T follicular helper cell (primary cell): ENCODE data around the gene ANKMY1.
"Not testable (repeated sequence)": the region's sequence is repeated elsewhere in the genome, so short reads cannot be mapped to it uniquely, and the experiment has no call there.

Experiments
- DNase-seq: peaks from one replicate; pipeline ENCODE4 v3.0.0-alpha.2; 2020; ENCODE audit warnings: low read depth

The ANKMY1 gene

DNA sequence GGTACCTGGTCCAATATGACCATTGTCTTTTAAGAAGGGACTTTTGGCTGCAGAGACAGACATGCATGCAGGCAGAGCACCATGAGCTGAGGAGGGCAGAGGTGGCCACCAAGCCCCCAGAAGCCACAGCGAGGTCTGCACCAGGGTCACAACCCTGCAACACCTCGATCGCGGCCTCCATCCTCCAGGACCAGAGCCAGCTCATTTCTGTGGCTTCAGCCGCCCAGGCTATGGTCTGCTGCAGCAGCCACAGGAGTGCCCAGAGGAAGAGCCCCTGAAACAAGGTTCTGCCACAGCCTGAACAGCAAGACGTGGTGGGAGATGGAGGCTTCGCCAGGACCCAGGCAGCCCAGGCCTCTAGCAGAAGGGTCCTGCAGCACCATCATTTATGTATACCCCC is 53.9 kb downstream of the ANKMY1 start:
- DNase-seq, result no peak

DNA sequence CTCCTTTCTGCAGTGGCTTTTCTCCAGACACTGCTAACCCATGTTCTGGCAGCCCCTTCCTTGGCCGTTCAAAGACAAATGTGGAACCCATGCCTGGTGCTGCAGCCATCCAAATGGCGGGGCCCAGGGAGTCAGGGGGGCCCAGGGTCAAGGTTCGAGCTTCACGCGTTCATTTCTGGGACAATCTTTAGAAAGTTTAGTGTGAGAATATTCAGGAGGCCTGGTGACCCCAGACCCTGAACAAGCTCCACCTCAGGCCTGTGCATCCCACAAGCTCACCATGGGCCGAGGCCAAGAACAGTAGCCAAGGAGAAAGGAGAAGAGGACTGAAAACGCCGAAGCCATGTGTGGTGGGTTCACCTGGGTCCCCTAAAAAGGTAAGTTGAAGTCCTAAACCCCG is 54.4 kb downstream of the ANKMY1 start:
- no peak for DNase-seq

DNA sequence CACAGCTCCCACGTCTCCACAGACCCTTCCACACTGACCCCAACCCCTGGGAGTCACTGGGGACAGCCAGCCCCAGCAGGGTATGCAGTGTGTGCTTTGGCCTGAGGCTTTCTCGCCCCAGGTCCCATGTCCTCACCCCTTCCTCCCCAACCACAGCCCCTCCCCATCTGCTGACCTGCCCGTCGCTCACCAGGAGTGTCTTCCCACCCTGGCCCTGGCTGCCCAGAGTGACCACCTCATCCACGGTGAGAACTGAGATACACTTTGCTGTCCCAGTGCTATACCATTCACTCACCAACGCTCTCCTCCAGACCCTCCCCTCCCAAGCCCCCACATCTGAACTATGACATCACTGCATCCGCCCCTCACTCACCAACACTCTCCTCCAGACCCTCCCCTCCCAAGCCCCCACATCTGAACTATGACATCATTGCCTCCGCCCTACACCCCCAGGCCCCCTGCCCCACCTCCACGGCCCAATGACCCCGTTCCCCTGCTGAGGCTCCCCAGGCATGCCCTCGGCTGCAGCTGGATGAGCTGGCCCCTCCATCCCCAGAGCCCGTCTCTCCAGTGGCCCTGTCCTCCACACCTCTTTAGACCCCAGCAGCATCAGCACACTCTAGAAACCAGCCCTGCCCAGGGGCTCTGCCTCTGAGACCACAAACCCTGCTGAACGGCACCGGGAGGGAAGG is 55.2 kb downstream of the ANKMY1 start:
- DNase-seq, result no peak

DNA sequence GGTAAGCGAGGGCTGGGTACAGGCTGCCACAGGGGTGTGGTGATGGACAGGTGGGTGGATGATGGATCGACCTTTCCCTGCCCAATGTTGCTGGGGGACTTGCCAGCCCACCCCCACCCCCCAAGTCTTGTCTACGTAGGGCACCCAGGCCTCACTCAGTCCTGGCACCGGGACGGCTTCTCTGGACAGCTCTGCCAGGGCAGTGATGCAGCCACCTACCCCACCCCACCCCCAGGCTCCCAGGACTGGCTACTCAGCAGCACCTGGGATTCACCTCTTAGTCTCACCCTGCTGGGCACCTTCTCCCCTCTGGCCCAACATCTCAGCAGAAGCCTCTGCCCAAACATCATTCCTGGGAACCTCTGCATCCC is 55.7 kb downstream of the ANKMY1 start:
- no peak for DNase-seq

DNA sequence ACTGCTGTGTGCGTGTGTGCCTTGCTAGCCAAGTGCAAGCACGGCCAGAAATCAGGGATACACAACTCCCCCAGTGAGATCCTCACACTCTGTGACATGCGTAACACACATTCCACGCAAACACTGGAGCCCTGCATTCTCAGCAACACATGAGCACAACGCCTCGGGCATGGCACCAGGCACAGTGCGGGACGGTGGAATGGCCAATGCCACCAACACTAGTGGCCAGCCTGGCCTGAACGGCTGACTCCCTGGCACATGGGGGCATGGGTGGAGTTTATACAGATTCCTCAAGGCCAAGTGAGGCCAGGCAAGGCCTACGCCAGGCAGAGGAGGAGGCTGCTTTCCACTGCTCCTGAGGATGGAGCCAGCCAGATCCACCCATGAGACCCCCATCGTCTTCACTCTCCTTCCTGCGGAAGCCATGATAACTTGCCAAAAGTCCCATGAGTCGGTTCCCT is 56.2 kb downstream of the ANKMY1 start:
- no peak for DNase-seq

DNA sequence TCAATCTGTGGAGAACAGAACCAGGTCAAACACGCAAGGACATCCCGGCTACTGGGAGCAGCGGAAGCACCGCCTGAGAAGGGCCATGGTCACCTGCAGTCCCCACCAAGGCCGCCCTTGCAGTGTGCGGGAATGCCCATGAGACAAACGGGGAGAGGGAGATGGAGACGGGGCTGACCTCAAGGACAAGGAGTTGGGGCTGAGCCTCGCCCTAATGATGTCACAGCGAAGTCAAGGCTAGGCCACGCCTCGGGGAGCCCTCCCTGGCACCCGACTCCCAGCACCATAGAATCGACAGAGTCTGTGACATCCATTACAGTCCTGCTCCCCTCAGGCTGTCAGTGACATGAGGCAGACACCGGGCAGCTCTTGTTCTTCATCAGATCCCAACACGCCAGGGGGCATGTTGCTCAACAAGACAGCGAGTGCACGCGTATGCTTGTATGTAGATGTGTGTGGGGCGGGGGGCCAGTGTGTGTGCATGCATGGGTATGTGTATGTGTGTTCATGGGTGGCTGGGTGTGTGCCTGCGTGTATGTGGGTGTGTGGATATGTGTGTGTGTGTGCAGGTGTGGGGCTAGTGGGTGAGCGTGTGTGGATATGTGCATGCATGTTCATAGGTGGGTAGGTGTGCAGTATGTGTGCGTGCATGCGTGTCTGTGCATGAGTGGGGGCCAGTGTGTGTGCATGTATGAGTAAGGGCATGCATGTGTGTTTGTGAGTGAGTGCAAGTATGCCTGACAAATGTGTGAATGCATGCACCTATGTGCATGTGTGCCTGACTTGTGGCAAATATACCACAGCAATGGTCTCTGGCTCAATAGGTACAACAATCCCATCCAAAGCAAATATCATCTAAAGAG is 57.0 kb downstream of the ANKMY1 start:
- DNase-seq, result no peak

DNA sequence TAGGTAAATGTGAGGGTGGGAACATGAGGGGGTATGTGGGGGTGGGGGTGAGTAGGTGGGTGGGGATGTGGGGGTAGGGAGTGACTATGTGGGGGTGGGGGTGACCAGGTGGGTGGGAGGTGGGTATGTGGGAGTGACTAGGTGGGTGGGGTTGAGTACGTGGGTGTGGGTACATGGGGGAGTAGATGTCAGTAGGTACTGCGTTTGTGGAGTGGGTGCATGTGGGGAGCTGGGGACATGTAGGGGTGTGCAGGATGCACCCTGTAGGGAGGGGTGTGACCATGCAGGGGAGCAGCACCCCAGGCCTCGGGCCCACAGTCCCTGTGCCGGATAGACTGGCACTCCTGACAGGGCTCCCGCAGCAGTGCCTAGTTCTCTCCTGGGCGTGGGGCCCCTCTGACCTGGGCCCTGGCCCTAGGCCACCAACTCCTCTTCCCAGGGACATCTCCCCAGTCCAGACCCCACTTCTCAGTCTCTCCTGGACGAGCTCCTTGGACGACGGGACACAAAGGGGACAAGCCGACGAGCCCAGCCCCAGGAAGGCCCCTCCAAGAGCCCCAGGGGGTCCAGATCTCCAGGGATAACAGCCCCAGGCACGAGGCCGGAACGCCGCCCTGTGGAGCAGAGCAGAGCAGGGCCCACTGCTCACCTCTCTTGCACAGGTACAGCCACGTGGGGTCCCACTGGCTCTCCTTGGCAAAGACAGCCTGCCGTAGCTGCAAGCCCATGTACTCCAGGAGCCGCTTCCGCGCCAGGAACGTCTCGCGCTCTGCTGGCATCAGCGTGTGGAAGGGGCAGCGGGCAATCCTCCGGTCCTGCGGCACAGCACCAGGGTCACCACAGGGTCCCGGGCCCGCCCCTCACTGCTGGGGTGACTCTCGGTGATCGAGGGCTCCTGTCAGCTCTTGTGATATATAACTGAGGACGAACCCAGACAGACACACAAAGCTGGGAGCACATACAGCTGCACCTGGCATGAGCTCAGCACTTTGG is 58.2 kb downstream of the ANKMY1 start:
- no peak for DNase-seq

DNA sequence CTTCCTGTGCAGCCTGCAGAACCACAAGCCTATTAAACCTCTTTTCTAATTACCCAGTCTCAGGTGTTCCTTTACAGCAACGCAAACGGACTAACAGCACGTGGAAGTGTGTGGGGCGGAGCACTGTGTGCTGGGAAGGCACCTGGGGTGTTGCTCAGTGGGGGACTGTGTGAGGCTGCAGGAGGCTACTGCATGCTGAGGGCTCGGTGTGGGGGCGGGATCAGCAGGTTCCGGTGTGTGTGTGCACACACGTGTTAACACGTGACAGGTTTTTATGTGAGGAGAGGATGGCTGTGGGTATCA is 58.9 kb downstream of the ANKMY1 start:
- no peak for DNase-seq

DNA sequence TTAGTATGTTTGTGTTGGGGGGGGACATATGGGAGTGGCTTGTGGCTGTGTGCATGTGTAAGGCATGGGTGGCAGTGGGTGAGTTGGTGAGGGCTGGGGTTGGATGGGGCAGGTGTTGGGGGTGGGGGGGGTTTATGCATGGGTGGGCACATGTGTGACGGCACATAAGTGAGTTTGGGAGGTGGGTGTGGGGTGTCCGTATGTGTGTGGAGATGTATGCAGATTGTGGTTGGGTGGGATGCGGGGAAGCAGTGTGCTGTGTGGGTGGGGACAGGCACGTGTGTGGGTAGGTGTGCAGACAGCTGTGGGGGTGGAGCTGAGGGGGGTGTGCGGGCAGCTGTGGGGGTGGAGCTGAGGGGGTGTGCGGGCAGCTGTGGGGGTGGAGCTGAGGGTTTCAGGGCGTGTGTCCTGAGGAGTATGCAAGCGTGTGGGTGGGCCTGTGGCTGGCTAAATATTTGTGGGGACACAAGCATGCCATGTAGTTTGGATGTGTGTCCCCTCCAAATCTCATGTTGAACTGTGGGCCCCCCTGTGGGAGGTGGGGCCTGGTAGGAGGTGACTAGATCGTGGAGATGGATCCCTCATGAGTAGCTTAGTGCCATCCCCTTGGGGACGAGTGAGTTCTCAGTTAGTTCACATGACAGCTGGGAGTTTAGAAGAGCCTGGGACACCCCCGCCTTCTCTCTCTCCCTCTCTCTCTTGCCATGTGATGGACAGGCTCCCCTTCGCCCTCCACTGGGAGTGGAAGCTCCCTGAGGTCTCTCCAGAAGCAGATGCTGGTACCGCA is 59.4 kb downstream of the ANKMY1 start:
- DNase-seq, result no peak

DNA sequence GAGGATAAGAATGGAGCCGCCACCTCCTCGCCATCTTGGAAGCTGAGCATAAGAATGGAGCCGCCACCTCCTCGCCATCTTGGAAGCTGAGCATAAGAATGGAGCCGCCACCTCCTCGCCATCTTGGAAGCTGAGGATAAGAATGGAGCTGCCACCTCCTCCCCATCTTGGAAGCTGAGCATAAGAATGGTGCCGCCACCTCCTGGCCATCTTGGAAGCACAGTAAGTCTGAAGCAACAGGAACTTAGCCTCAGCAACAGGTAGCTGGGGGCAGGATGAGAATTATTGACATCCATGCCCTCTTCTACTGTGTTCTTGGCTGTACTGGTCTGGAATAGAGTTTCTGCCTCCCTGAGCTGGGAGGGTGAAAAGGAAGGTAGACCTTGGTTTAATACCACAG is 60.7 kb downstream of the ANKMY1 start:
- not testable (repeated sequence) for DNase-seq

DNA sequence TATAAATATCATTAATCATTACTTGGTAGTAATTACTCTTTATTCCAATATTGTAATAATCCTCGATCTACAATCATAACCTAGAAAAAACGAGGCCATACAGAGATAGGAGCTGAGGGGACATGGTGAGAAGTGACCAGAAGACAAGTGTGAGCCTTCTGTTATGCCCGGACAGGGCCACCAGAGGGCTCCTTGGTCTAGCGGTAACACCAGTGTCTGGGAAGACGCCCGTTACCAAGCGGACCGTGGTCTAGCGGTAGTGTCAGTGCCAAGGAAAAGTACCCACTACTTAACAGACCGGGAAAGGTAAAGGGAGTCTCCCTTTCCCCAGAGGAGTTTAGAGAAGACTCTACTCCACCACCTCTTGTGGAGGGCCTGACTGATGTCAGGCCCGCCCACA is 62.8 kb downstream of the ANKMY1 start:
- not testable (repeated sequence) for DNase-seq

DNA sequence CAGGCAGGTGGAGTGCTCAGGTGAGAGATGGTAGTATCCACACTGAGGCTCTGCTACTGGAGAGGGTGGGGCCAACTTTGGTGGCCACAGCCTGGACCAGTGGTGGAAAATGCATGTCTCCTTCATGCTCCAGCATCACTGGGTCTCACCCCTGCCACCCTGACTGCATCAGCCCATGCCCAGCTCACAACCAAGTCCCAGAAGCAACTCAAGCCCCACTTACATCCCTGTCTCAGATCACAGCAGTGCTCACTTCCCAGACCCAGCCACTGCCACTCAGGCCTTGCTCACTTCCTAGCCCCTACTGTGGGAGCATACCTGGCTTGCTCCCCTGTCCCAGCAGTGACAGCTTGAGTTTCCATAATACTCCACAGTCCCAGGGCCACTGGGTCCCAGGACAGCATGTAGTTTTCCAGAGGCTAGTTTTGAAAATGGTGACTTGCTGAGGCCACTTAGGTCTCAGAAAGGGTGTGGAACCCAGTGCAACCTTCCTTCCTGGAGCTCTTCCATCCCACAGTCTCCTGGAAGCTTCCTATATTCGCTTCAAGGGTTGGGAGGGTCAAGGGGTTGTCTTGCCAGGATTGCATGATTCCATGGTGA is 63.5 kb downstream of the ANKMY1 start:
- DNase-seq, result no peak

DNA sequence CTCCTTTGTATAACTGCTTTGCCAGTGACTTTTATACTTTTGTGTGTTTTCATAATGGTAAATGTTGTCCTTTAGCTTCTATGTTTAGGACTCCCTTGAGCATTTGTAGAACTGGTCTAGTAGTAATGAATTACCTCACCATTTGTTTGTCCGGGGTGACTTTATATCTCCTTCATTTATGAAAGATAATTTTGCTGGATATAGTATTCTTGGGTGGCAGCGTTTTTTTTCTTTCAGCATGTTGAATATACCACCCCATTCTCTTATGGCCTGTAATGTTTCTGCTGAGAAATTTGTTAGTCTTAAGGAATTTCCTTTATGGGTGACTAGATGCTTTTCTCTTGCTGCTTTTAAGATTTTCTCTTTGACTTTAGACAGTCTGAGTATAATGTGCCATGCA is 66.3 kb downstream of the ANKMY1 start:
- DNase-seq, result no peak

DNA sequence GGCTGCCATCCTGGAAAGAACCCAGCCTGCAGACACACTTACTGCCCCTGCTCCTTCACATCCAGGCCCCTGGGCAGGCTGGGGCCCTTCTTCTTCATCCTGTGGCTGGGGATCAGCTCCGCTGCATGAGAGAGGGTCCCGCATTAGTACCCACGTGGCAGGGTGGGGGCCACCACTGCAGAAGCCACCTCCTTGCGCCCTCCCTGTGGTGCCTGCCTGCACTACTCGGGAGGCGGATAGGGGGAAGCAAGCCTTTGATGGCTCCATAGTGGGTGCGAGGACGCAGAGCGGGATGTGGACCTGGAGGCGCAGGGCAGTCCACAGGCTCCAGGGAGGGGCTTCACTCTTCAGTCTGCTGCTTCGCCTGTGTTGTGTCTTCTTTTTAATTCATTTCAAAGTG is 75.6 kb downstream of the ANKMY1 start:
- DNase-seq, result no peak

DNA sequence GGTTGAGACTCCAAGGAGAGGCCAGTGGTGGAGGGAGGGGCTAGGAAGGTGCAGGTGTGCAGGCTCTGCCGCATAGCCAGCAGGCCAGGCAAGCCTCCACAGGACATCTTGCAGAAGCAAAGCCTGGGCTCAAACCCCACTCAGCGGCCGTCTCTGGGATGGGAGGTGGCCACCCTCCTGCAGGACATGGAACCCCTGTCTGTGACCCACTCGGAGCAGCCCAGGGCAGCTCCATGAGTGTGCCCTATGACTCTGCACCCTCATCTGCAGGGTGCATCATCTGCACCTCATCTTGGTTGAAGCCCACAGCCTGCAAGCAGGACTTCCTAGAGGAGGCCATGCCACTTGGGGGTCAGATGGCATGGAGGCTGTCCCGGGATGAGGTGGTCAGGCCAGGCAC is 76.1 kb downstream of the ANKMY1 start:
- no peak for DNase-seq

DNA sequence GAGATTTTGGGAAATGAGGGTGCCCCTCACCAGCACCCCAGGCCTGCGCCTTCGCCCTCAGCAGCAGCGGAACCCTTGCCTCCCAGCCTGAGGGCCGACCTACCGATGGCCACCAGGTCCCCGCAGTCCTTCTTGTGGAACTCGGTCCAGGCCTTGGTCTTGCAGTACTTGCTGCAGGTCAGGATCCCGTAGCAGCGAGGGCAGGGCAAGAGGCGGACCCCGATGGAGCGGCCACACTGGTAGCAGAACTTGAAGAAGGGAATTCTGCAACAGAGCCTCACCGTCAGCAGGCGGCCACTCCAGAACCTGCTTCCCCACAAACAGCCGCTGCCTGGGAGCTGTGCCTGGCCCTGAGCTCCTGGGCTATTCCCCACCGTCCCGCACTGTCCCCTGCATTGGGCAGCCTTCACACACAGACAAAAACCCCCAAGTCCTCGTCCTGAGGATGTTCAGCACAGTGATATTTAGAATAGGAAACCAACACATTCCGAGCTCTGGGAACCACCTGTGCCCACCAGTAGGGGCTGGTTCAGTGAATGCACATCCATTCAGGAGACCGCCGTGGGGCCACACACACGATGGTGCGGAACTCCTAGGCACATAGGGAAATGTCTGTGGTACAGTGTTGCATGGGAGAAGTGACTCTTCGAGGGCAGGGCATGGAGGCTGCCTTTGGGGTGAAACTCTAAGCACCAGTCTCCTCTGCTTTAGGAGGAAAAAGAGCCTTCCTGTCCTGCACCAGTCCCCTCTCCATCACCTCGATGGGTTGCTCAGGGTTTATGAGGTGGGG is 76.8 kb downstream of the ANKMY1 start:
- DNase-seq, result no peak

DNA sequence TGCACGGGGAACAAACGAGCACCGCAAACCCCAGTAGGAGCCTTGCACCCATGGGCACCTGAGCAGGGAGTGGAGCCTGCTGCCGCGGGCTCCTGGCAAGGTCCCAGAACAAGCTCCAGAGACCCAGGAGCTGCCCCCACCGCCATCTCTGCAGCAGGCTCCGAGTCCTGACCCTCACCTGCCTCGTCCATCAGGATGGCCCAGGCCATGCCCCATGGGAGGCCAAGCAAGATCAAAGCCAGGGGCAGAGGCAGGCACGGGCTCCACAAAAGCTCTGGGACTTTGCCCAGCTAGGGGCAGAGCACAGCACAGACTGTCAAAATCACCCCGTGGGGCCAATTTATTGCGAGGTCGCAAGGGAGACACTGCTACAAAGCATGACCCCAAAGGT is 78.7 kb downstream of the ANKMY1 start:
- no peak for DNase-seq

DNA sequence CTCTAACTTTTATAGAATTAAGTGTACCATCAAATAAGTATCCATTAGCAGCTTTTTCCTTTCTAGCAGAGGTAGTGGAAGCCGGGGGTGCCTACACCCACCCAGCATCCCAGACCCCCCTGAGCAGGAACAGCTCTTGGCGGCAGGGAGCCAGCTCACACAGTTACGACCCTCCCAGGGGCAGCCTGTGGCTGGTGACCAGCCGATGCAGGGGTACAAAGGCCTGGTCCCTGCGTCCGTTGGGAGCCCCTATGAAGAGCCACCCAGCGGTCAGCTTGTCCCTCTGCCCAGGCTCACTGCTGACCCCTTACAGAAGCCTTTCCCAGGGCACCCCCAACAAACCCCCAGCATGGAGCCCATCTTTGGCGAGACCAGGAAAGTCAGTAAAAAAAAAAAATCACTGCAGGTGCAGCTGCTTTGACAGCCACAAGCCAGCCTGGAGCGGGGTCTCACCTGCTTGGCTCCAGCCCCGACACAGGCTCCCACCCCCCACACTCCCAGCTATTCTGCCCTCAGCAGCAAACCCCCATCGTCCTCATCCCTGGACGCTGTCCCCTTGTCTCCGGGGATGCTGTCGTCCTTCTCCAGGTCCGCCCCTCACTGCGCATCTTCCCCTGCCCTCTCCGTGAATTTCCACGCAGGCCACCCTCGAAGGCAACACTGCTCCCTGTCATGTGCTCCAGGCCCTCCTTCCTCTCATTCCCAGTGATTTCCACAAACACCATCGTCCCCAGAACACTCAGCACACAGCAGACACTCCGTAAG is 79.3 kb downstream of the ANKMY1 start:
- DNase-seq, result no peak

DNA sequence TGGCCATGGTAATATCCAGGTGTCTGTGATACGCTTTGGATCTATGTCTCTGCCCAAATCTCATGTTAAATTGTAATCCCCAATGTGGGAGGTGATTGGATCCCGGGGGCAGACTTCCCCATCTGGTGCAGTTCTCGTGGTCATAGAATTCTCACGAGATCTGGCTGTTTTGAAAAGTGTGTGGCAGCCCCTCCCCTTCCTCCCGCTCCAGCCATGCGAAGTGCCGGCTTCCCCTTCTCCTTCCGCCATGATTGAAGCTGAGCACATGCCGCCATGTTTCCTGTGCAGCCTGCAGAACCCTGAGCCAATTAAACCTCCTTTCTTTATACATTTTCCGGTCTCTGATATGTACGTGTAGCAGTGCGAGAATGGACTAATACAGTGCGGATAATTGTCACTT is 79.9 kb downstream of the ANKMY1 start:
- DNase-seq, result no peak

DNA sequence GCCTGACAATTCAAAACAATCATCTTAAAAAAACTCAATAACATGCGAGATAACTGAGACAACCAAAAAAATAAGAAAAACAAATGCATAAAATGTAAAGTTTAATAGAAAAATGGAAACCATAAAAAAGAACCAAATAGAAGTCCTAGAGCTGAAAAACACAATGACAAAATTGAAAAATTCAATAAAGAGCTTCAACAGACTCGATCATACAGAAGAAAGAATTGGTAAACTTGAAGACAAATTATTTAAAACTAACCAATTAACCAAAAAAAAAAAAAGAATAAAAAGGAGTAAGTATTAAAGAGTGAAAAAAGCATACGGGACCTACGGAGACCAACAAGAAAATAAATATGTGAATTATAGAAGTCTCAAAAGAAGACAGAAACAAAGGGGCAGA is 84.6 kb downstream of the ANKMY1 start:
- no peak for DNase-seq
